Measurements from ENCODE around the gene TRMT1.

Gene TRMT1

GRCh38 chr19:13094771-13095392 is 21.7 kb downstream of the TRMT1 start:
- peak overlapping the region; percentile 85 to 92 for H3K27ac ChIP-seq
- no peak for DNase-seq (ENCODE audit: low spot score)
- peak overlapping the region; percentile 45 for H3K4me3 ChIP-seq
- TF ChIP-seq CTCF (IDR thresholded peaks at IDR 0.05): no peak

GRCh38 chr19:13094106-13094504 is 22.4 kb downstream of the TRMT1 start:
- Histone ChIP-seq H3K27ac (peak overlapping the region; percentile 85 to 92), H3K4me3 (no peak overlapping the region)
- DNase-seq (ENCODE audit: low spot score): no peak
- no peak for TF ChIP-seq CTCF (IDR thresholded peaks at IDR 0.05)

GRCh38 chr19:13093407-13094105 is 23.0 kb downstream of the TRMT1 start:
- H3K4me3 ChIP-seq: no peak overlapping the region
- DNase-seq (ENCODE audit: low spot score): no peak
- peak overlapping the region; percentile 85 to 92 for H3K27ac ChIP-seq
- peak; percentile 96 for TF ChIP-seq CTCF (IDR thresholded peaks at IDR 0.05)

GRCh38 chr19:13092606-13093235 is 23.8 kb downstream of the TRMT1 start:
- Histone ChIP-seq H3K4me3 (no peak overlapping the region), H3K27ac (peak overlapping the region; percentile 85 to 92)
- no peak for DNase-seq (ENCODE audit: low spot score)

GRCh38 chr19:13092158-13092543 is 24.4 kb downstream of the TRMT1 start:
- no peak for DNase-seq (ENCODE audit: low spot score)
- Histone ChIP-seq H3K4me3 (peak overlapping the region; percentile 52), H3K27ac (peak overlapping the region; percentile 85 to 92)
- no peak for TF ChIP-seq CTCF (IDR thresholded peaks at IDR 0.05)

More at GRCh38 chr19:13092606-13093235, 23.8 kb downstream of the TRMT1 start:
- no peak for TF ChIP-seq CTCF (IDR thresholded peaks at IDR 0.05)

GRCh38 chr19:13091400-13092157 is 25.0 kb downstream of the TRMT1 start:
- DNase-seq (ENCODE audit: low spot score): peak; percentile 94
- no peak for TF ChIP-seq CTCF (IDR thresholded peaks at IDR 0.05)
- peak overlapping the region; percentile 85 to 92 for H3K27ac ChIP-seq
- peak overlapping the region; percentile 52 for H3K4me3 ChIP-seq
